Upper lobe of left lung (tissue), 4 donors: Measurements from ENCODE around the gene STAC.

ENCODE experiments used
- EP300 ChIP-seq, 4 donors: sonication (generic); formaldehyde crosslinking; IDR thresholded peaks; one replicate each; pipeline ENCODE4 v1.5.1; 2017; ENCODE audit warnings: antibody characterized with exemption in 4 of 4, control low read depth in 2 of 4
- POLR2A ChIP-seq, 4 donors: fragments of 450-650 bp; IDR thresholded peaks; one replicate each; pipeline ENCODE4 v1.5.1; 2016 to 2017; ENCODE audit warnings: antibody characterized with exemption in 4 of 4, mild to moderate bottlenecking in 2 of 4
- POLR2AphosphoS5 ChIP-seq, 2 donors: sonication (generic); formaldehyde crosslinking; IDR thresholded peaks; one replicate each; pipeline ENCODE4 v1.5.1; 2017; ENCODE audit warnings: antibody characterized with exemption in 2 of 2
- TF ChIP-seq, protein P1 (sequence below), 6 experiments: fragments of 450-650 bp in 4 of 6; fragments of 200-600 bp in 2 of 6; sonication (generic) in 2 of 6; IDR thresholded peaks; one replicate each; pipeline ENCODE4 v1.5.1; 2016 to 2019; ENCODE audit warnings: antibody characterized with exemption in 6 of 6

DNA sequence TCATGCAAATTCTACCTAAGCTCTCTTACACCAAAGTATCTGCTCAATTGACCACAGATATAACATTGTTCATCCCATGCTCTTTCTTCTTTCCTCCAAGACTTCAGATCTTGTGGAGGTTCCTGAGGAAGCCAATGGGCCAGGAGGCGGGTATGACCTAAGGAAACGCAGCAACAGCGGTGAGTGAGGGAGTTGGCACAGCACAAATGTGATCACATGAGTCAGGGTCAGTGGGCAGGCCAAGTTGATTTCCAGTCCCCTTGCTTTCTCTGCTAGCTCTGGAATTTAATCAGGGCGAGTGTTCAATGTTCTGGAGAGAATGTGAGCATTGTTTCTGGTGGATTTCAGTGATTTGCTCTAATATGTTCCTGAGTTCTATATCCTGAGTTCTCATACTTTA is 112.7 kb downstream of the STAC start:
- TF ChIP-seq, protein P1, sequence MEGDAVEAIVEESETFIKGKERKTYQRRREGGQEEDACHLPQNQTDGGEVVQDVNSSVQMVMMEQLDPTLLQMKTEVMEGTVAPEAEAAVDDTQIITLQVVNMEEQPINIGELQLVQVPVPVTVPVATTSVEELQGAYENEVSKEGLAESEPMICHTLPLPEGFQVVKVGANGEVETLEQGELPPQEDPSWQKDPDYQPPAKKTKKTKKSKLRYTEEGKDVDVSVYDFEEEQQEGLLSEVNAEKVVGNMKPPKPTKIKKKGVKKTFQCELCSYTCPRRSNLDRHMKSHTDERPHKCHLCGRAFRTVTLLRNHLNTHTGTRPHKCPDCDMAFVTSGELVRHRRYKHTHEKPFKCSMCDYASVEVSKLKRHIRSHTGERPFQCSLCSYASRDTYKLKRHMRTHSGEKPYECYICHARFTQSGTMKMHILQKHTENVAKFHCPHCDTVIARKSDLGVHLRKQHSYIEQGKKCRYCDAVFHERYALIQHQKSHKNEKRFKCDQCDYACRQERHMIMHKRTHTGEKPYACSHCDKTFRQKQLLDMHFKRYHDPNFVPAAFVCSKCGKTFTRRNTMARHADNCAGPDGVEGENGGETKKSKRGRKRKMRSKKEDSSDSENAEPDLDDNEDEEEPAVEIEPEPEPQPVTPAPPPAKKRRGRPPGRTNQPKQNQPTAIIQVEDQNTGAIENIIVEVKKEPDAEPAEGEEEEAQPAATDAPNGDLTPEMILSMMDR (IDR thresholded peaks at IDR 0.05), result no peak
- TF ChIP-seq POLR2A (IDR thresholded peaks at IDR 0.05) (no peak), EP300 (IDR thresholded peaks at IDR 0.05) (no peak), POLR2AphosphoS5 (IDR thresholded peaks at IDR 0.05) (no peak)
